ENCODE measurements around the gene RAPGEF3.

- TF ChIP-seq CTCF (IDR thresholded peaks at IDR 0.05) (no peak), EP300 (IDR thresholded peaks at IDR 0.05) (no peak)
Measured at GRCh38 chr12:47733142-47733541, 25.5 kb downstream of the RAPGEF3 start.

All from esophagus muscularis mucosa (tissue), 3 donors.